Measurements from ENCODE around the gene HSCB.

- peak; percentile 45 for TF ChIP-seq CTCF (conservative IDR thresholded peaks at IDR 0.05; ENCODE audit: low read depth, low read length)
- TF ChIP-seq MAZ (IDR thresholded peaks at IDR 0.05; ENCODE audit: borderline replicate concordance, low read depth, low read length), result peak; percentile 62
- peak; percentile 71; the same call in 1 of the 2 replicates for TF ChIP-seq POLR2A (IDR thresholded peaks at IDR 0.05; ENCODE audit: low read depth, low read length)
- no peak for TF ChIP-seq ELK1 (IDR thresholded peaks at IDR 0.05; ENCODE audit: borderline replicate concordance, low read depth, low read length)
- TF ChIP-seq SMC3 (IDR thresholded peaks at IDR 0.05; ENCODE audit: low read depth, low read length), result no peak
- TF ChIP-seq RFX5 (IDR thresholded peaks at IDR 0.05; ENCODE audit: low read depth, low read length), result no peak
- TF ChIP-seq MAFK (IDR thresholded peaks at IDR 0.05; ENCODE audit: low read depth, low read length), result no peak
- TF ChIP-seq RCOR1 (IDR thresholded peaks at IDR 0.05; ENCODE audit: insufficient replicate concordance, low read length), result peak; percentile 73
- TF ChIP-seq BHLHE40 (IDR thresholded peaks at IDR 0.05; ENCODE audit: low read depth, low read length), result no peak
- TF ChIP-seq CEBPB (IDR thresholded peaks at IDR 0.05; ENCODE audit: low read depth, low read length), result no peak
Observed at GRCh38 chr22:28772633-28773460, 31.0 kb downstream of the HSCB start, which contains the start of gene CCDC117.
